Epithelial cell of prostate (primary cell): ENCODE data around the gene ZNF469.

Experiments
- DNase-seq: peaks from one replicate; pipeline ENCODE4 v3.0.0-alpha.2; 2011; ENCODE audit warnings: low read depth, low spot score
- H3K27ac ChIP-seq: fragments of 450-650 bp; 2 replicates; pipeline ENCODE4 v1.5.1; 2017; ENCODE audit warnings: mild to moderate bottlenecking

The ZNF469 gene

GRCh38 chr16:88421301-88421700 is 38.5 kb downstream of the ZNF469 start:
- no peak overlapping the region for H3K27ac ChIP-seq
- DNase-seq = no peak

DNA sequence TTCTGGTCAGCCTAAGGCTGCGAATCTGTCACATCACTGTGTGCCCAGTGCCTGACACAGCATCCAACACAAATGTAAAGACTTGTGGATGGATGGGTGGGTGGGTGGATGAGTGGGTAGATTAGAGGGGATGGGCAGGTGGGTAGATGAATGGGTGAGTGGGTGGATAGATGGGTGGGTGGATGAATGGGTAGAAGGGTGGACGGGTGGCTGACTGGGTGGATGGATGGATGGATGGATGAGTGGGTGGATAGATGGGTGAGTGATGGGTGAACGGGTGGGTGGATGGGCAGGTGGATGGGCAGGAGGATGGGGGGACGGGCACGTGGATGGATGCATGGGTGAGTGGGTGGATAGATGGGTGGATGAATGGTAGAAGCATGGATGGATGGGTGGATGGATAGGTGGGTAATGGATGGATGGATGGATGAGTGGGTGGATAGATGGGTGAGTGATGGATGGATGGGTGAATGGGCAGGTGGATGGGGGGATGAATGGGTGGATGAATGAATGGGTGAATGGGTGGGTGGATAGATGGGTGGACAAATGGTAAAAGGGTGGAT is 39.2 kb downstream of the ZNF469 start:
- no peak overlapping the region for H3K27ac ChIP-seq
- DNase-seq = no peak

GRCh38 chr16:88422733-88423447 is 40.1 kb downstream of the ZNF469 start:
- no peak for DNase-seq
- no peak overlapping the region for H3K27ac ChIP-seq

- DNase-seq = no peak
- no peak overlapping the region for H3K27ac ChIP-seq
These were observed 40.7 kb downstream of the ZNF469 start for GRCh38 chr16:88423448-88423850.

DNA sequence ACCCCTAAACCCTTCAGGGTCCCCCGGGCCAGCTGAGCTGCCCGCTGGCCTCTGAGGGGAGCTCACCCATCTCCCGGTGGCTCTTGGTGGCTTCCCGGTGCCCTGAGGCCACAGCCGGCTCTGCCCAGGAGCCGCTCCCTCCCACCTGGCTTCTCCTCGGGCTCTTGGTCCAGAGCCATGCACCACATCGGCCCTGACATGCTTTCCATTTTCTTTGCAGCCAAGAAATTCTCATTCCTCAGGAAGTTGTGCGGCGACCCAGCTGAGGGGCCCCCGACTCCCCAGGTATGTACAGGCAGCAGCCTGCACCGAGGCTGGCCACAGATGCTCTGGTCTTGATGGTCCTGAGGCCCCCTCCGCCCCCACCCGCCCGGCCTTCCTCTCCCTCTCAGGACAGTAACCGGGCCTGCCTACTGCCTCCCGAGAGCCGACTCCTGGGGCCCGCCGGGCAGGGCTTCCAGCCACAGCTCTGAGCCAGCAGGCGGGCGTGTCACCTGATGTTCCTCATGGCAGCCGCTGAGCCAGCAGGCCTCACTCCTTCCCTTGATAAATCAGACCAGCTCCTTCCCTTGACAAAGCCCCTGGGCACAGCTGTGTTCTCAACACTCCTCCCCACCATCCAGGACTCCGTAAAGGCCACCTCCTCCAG is 42.0 kb downstream of the ZNF469 start:
- H3K27ac ChIP-seq = no peak overlapping the region
- no peak for DNase-seq

GRCh38 chr16:88426018-88426417 is 43.3 kb downstream of the ZNF469 start:
- DNase-seq = no peak
- H3K27ac ChIP-seq = no peak overlapping the region

- H3K27ac ChIP-seq = no peak overlapping the region
- no peak for DNase-seq
These were observed 44.6 kb downstream of the ZNF469 start for GRCh38 chr16:88427376-88427775.

- DNase-seq = no peak
- no peak overlapping the region for H3K27ac ChIP-seq
These were observed 45.4 kb downstream of the ZNF469 start for GRCh38 chr16:88428156-88428555.

GRCh38 chr16:88428616-88429386 is 46.0 kb downstream of the ZNF469 start:
- H3K27ac ChIP-seq = no peak overlapping the region
- no peak for DNase-seq

- H3K27ac ChIP-seq = no peak overlapping the region
- no peak for DNase-seq
These were observed 46.8 kb downstream of the ZNF469 start for GRCh38 chr16:88429387-88430184.

DNA sequence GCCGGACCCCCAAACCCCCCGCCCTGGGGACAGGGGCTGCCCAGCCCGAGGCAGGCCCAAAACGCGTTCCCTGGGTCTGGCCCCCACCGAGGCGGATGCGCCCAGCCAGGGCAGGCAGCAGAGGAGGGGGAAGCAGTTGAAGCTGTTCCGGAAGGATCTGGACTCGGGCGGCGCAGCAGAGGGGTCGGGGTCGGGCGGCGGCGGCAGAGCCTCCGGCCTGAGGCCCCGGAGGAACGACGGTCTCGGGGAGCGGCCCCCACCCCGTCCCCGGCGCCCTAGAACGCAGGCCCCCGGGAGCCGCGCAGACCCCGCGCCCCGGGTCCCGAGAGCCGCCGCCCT is 47.4 kb downstream of the ZNF469 start:
- no peak overlapping the region for H3K27ac ChIP-seq
- no peak for DNase-seq

DNA sequence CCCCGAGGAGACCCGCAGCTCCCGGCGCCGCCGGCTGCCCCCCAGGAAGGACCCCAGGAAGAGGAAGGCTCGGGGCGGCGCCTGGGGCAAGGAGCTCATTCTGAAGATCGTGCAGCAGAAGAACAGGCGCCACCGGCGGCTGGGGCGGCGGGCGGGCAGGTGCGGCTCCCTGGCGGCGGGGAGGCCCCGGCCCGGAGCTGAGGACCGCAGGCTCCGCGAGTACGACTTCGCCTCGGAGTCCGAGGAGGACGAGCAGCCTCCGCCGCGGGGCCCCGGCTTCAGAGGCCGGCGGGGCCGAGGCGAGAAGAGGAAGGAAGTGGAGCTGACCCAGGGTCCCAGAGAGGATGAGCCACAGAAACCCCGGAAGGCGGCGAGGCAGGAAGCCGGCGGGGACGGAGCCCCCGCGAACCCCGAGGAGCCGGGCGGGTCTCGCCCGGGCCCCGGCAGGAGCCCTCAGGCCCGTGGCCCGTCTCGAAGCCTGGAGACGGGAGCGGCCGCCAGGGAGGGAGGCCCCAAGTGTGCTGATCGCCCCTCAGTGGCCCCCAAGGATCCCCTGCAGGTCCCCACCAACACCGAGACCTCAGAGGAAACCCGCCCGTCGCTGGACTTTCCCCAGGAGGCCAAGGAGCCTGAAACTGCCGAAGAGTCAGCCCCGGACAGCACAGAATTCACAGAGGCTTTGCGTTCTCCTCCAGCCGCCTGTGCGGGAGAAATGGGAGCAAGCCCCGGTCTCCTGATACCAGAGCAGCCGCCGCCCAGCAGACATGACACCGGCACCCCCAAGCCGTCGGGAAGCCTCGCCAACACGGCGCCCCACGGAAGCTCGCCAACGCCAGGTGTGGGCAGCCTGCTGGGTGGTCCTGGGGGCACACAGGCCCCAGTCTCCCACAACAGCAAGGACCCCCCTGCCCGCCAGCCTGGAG is 48.0 kb downstream of the ZNF469 start:
- DNase-seq = no peak
- no peak overlapping the region for H3K27ac ChIP-seq

GRCh38 chr16:88431651-88432050 is 48.9 kb downstream of the ZNF469 start:
- no peak for DNase-seq
- H3K27ac ChIP-seq = no peak overlapping the region

- H3K27ac ChIP-seq = no peak overlapping the region
- DNase-seq = no peak
These were observed 49.4 kb downstream of the ZNF469 start for GRCh38 chr16:88432174-88432573.
